Measurements from ENCODE around the gene SYNJ2BP.
"Not testable (repeated sequence)": the region's sequence is repeated elsewhere in the genome, so short reads cannot be mapped to it uniquely, and the experiment has no call there.

The SYNJ2BP gene, protein sequence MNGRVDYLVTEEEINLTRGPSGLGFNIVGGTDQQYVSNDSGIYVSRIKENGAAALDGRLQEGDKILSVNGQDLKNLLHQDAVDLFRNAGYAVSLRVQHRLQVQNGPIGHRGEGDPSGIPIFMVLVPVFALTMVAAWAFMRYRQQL

GRCh38 chr14:70416725-70417349 lies at the start of gene SYNJ2BP:
Gene SYNJ2BP, minus strand, starts transcription at chr14:70417090. Its CDS starts 127 bp downstream, at chr14:70416963.
- H3K4me3 ChIP-seq (ENCODE audit: low read length) = peak within 1 kb of the TSS; percentile 74
- TF ChIP-seq ZNF274 (IDR thresholded peaks at IDR 0.05; ENCODE audit: low read depth, low read length) = no peak

GRCh38 chr14:70454731-70455130 lies 37.8 kb upstream of the SYNJ2BP start:
- H3K4me3 ChIP-seq (ENCODE audit: low read length) = no peak overlapping the region
- TF ChIP-seq ZNF274 (IDR thresholded peaks at IDR 0.05; ENCODE audit: low read depth, low read length) = no peak

DNA sequence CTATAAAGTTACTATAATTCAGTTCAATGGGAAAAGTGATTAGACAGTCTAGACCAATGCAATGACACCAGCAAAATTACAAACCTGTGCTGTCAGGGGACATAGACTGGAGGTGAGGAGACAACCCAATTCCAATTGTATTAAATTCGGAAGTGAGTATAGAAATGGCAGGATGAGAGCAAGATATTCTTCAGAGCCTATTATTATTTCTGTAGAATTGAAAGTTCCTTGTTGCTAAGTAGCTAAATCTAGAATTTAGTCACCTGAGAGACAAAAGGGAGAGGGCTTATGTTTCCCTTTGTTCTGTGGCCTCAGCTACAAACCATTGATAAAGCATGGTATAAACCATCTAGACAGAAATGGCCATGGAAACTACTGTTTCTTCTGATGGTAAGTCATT lies 35.0 kb upstream of the SYNJ2BP start, which contains the start of gene ADAM21:
ADAM21 (plus strand) TSS at position 301 of the 400 bp plus-strand sequence. CDS start 5,326 bp downstream, outside the sequence.
- H3K4me3 ChIP-seq (ENCODE audit: low read length) = no peak within 1 kb of the TSS
- no peak for TF ChIP-seq ZNF274 (IDR thresholded peaks at IDR 0.05; ENCODE audit: low read depth, low read length)

DNA sequence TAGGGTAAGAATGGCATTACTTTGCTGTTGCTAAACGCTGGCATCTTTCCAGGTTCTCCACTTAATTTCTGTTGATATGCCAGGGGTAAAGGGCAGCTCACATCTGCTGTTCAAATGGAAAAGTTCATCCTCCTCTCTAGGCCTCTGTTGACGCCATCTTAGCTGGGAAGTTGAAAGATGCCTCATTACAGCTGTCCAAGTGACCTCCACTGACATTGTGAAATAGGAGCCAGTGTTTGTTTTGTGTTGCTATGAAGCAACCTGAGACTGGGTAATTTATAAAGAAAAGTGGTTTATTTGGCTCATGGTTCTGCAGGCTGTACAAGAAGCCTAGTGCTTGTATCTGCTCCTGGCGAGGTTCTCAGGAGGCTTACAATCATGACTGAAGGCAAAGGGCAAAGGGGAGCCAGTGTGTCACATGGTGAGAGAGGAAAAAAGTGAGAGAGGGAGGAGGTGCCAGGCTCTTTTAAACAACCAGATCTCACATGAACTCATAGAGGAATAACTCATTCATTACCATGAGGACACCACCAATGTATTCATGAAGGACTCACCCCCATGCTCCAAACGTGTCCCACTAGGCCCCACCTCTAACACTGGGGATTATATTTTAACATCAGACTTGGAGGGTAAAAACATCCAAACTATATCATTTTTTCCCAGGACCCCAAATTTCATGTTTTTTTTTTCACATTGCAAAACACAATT lies 31.9 kb upstream of the SYNJ2BP start:
- H3K4me3 ChIP-seq (ENCODE audit: low read length) = no peak overlapping the region
- TF ChIP-seq ZNF274 (IDR thresholded peaks at IDR 0.05; ENCODE audit: low read depth, low read length) = no peak

- TF ChIP-seq ZNF274 (IDR thresholded peaks at IDR 0.05; ENCODE audit: low read depth, low read length) = no peak
- H3K4me3 ChIP-seq (ENCODE audit: low read length) = no peak overlapping the region
Observed at GRCh38 chr14:70442750-70443149, 25.9 kb upstream of the SYNJ2BP start.

DNA sequence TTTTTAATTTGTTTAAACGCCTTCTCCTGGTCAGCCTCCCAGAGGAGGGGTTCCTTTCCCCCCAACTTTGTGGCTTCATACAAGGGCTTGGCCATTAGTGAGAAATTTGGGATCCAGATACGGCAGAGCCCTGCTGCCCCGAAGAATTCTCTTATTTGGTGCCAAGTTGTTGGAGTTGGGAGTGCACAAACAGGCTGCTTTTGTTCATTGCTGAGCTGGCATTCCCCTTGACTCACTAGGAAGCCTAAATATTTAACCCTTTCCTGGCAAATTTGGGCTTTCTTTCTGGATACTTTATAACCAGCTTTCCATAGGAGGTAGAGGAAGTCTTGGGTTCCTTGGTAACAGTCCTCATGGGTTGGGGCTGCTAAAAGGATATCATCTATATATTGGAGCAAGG lies 24.8 kb upstream of the SYNJ2BP start:
- H3K4me3 ChIP-seq (ENCODE audit: low read length) = no peak overlapping the region
- TF ChIP-seq ZNF274 (IDR thresholded peaks at IDR 0.05; ENCODE audit: low read depth, low read length) = no peak

DNA sequence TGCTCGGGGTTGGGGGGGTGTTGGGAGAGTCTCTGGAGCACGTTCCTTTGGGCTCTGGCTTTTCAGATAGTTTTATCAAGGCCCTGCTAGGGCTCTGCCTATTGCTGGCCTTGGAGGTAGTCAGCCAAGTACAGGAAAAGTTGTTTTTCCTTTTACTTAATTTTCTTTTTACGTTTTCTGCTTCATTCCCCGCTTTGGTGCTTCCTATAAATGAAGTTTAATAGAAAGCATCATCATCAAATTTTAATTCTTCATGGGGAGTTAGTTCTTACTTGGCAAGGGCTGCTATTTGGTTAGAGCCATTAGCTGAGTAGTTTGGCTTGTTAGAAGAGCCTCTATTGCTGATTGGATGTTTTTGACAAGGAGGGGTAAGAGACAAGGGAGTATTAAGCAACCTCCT lies 20.0 kb upstream of the SYNJ2BP start:
- TF ChIP-seq ZNF274 (IDR thresholded peaks at IDR 0.05; ENCODE audit: low read depth, low read length) = no peak

GRCh38 chr14:70426555-70426954 lies 9.7 kb upstream of the SYNJ2BP start:
- H3K4me3 ChIP-seq (ENCODE audit: low read length) = not testable (repeated sequence)

More for the DNA sequence above, 20.0 kb upstream of the SYNJ2BP start:
- no peak overlapping the region for H3K4me3 ChIP-seq (ENCODE audit: low read length)

- TF ChIP-seq ZNF274 (IDR thresholded peaks at IDR 0.05; ENCODE audit: low read depth, low read length) = no peak
- no peak overlapping the region for H3K4me3 ChIP-seq (ENCODE audit: low read length)
Observed at GRCh38 chr14:70425354-70425753, 8.5 kb upstream of the SYNJ2BP start.

GRCh38 chr14:70422538-70422937 lies 5.6 kb upstream of the SYNJ2BP start:
- no peak overlapping the region for H3K4me3 ChIP-seq (ENCODE audit: low read length)
- TF ChIP-seq ZNF274 (IDR thresholded peaks at IDR 0.05; ENCODE audit: low read depth, low read length) = no peak

- H3K4me3 ChIP-seq (ENCODE audit: low read length) = not testable (repeated sequence)
Observed at GRCh38 chr14:70419270-70419931, 2.5 kb upstream of the SYNJ2BP start.

GRCh38 chr14:70416338-70416724 lies 559 bp downstream of the SYNJ2BP start:
- peak overlapping the region; percentile 74 for H3K4me3 ChIP-seq (ENCODE audit: low read length)
- TF ChIP-seq ZNF274 (IDR thresholded peaks at IDR 0.05; ENCODE audit: low read depth, low read length) = no peak

DNA sequence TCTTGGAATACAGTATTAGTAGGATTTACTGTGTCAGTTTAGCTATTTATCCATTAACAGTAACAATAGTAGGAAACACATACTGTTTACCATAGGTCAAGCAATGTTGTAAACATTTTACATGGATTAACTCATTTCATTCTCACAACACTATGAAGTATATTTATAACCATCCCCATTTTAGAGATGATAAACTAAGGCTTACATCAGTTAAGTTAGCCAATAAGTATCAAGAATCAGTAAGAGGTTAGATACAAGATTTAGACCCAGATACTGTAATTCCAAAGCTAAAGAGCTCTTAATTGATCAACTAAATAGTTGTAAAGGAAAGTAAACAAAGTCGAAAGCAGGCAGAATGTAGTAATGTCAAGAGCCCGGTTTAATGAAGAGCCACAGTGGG lies 1.1 kb downstream of the SYNJ2BP start:
- TF ChIP-seq ZNF274 (IDR thresholded peaks at IDR 0.05; ENCODE audit: low read depth, low read length) = no peak
- H3K4me3 ChIP-seq (ENCODE audit: low read length) = peak overlapping the region; percentile 74; the same call in 1 of the 2 replicates

DNA sequence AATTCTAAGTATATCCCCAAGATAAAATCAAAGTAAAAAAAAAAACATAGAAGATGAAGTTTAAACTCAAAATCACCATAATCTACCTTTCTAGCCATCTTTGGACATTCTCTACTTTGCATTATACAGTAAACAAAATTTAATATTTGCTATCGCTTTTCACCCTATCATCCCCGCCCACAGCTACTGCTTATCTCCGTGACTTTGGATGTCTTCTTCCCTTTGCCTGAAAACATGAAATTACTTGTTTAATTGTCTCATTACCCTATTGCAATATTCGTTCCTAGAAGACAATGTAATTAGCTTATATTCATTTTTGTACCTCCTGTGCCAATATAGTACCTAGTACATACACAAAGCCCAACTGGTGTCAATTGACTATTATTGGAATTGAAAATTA lies 9.3 kb downstream of the SYNJ2BP start:
- no peak for TF ChIP-seq ZNF274 (IDR thresholded peaks at IDR 0.05; ENCODE audit: low read depth, low read length)
- no peak overlapping the region for H3K4me3 ChIP-seq (ENCODE audit: low read length)

- not testable (repeated sequence) for H3K4me3 ChIP-seq (ENCODE audit: low read length)
Observed at GRCh38 chr14:70406216-70406615, 10.7 kb downstream of the SYNJ2BP start.

- H3K4me3 ChIP-seq (ENCODE audit: low read length) = not testable (repeated sequence)
Observed at GRCh38 chr14:70403335-70403734, 13.6 kb downstream of the SYNJ2BP start.
